Esophagus muscularis mucosa (tissue), 4 donors: ENCODE data around the gene RAG2.

Experiments used
- CTCF ChIP-seq, 3 experiments: fragments of 200-600 bp in 2 of 3; fragments of 450-650 bp in 1 of 3; sonication (generic) in 2 of 3; IDR thresholded peaks; one replicate each; pipeline ENCODE4 v1.5.1; 2017 to 2019; ENCODE audit warnings: antibody characterized with exemption in 3 of 3, mild to moderate bottlenecking in 2 of 3, moderate library complexity in 1 of 3
- EP300 ChIP-seq: sonication (generic); formaldehyde crosslinking; IDR thresholded peaks from one replicate; pipeline ENCODE4 v1.6.1; 2017; ENCODE audit warnings: antibody characterized with exemption
- POLR2A ChIP-seq: fragments of 450-650 bp; IDR thresholded peaks from one replicate; pipeline ENCODE4 v1.6.1; 2017; ENCODE audit warnings: antibody characterized with exemption, moderate library complexity, mild to moderate bottlenecking, low read depth
- POLR2AphosphoS5 ChIP-seq, 2 donors: sonication (generic); formaldehyde crosslinking; IDR thresholded peaks; one replicate each; pipeline ENCODE4 v1.6.1; 2017; ENCODE audit warnings: antibody characterized with exemption in 2 of 2

DNA sequence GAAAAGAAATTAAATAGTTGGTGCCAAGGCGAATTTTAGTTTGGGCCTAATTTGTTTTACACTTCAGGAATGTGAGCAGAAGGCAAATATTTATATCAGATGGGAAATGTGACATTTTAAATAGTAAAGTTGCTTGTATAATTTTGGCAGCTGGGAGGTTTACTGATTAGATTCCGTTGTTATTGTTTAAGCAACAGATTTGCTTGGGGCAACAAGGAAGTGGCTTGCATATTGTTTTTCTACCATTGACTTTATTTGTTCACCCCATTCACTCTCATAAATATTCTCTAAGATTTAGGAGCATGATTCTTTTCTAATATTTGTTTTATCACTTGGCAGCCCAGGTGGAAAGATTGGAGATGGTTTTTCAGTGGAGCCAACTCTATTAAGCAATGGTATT, 40.5 kb upstream of the RAG2 start:
- no peak for TF ChIP-seq CTCF (IDR thresholded peaks at IDR 0.05)
- no peak for TF ChIP-seq POLR2AphosphoS5 (IDR thresholded peaks at IDR 0.05)
- TF ChIP-seq POLR2A, result no peak
- no peak for TF ChIP-seq EP300
